ENCODE data around the gene EXOC6B.

EXOC6B gene

GRCh38 chr2:72142570-72143440, 683.0 kb downstream of the EXOC6B start:
- peak in 1 of 2 donors; percentile 26 for DNase-seq

- DNase-seq, result no peak
Measured at GRCh38 chr2:72141881-72142451, 683.9 kb downstream of the EXOC6B start.

GRCh38 chr2:72141032-72141645, 684.7 kb downstream of the EXOC6B start:
- no peak for DNase-seq

GRCh38 chr2:72140621-72140960, 685.2 kb downstream of the EXOC6B start:
- peak in 1 of 2 donors; percentile 11 for DNase-seq

- peak in 1 of 2 donors; percentile 13 for DNase-seq
Measured at GRCh38 chr2:72139874-72140620, 685.8 kb downstream of the EXOC6B start.

GRCh38 chr2:72139471-72139873, 686.4 kb downstream of the EXOC6B start:
- DNase-seq, result peak in 1 of 2 donors; percentile 6

- no peak for DNase-seq
Measured at GRCh38 chr2:72138921-72139381, 686.9 kb downstream of the EXOC6B start.

- DNase-seq, result no peak
Measured at GRCh38 chr2:72138011-72138881, 687.6 kb downstream of the EXOC6B start.

- DNase-seq, result peak; percentile 75 to 80
Measured at GRCh38 chr2:72137498-72138010, 688.3 kb downstream of the EXOC6B start.

GRCh38 chr2:72136933-72137497, 688.8 kb downstream of the EXOC6B start:
- DNase-seq, result no peak

GRCh38 chr2:72136331-72136730, 689.5 kb downstream of the EXOC6B start:
- DNase-seq, result no peak

GRCh38 chr2:72135921-72136320, 689.9 kb downstream of the EXOC6B start:
- no peak for DNase-seq

- no peak for DNase-seq
Measured at GRCh38 chr2:72134997-72135800, 690.6 kb downstream of the EXOC6B start.

GRCh38 chr2:72134408-72134996, 691.3 kb downstream of the EXOC6B start:
- no peak for DNase-seq

GRCh38 chr2:72133721-72134407, 692.0 kb downstream of the EXOC6B start:
- no peak for DNase-seq

GRCh38 chr2:72132981-72133720, 692.7 kb downstream of the EXOC6B start:
- no peak for DNase-seq

GRCh38 chr2:72131916-72132841, 693.7 kb downstream of the EXOC6B start:
- DNase-seq, result no peak

Measured in stimulated activated CD4-positive, alpha-beta T cell treated with anti-CD3 and anti-CD28 coated beads, Interleukin-2, amount 100 ng/mL, for 24 hours (primary cell).